Activated CD8-positive, alpha-beta memory T cell treated with anti-CD3 and anti-CD28 coated beads, Interleukin-2, amount 50 U/mL, for 24 hours (primary cell): ENCODE results near the gene RPE.

ENCODE experiments used
- DNase-seq: peaks from one replicate; pipeline ENCODE4 v3.0.0-alpha.2; 2020; ENCODE audit errors: extremely low read depth

The RPE gene

GRCh38 chr2:210000464-210001324 lies 1.7 kb upstream of the RPE start:
- DNase-seq: no peak

- DNase-seq: no peak
Observed at GRCh38 chr2:210003359-210003758, 921 bp downstream of the RPE start.

DNA sequence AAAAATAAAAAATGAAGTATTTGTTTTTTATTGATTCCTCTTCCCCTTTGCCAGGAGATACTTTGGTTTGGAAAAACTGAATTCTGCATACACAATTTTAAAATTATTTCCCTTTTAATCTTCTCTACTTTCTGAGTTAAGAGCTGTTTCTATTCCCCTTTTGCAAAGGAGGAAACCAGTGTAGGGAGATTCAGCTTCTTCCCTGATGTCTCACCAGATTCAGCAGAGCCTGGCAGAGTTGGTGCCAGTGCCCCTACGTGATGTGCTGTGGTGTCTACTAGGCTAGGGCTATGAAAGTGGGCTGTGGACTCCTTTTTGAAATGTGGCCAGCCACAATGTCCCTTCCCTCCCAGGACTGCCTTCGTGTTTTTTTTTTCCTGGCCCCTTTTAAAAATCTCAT lies 2.4 kb downstream of the RPE start:
- DNase-seq: no peak

GRCh38 chr2:210007895-210008294 lies 5.5 kb downstream of the RPE start:
- DNase-seq: no peak

DNA sequence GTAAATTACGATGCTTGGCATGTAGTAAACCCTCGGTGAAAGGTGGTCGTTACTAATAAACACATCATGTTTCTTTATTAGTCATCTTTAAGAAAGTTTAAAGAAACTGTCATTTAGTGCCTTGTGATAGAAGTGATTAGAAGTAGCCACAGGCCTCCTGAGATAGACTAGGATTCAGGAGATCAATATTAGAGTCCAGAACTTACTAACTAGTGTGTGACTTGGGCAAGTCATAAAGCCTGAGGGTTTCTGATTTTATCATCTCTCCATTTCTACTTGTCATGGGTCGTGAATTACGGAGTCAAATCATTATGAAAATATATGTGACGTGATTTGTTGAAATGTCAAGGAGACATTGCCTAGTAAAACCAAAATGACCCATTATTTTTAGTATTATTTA lies 6.7 kb downstream of the RPE start:
- DNase-seq: no peak

DNA sequence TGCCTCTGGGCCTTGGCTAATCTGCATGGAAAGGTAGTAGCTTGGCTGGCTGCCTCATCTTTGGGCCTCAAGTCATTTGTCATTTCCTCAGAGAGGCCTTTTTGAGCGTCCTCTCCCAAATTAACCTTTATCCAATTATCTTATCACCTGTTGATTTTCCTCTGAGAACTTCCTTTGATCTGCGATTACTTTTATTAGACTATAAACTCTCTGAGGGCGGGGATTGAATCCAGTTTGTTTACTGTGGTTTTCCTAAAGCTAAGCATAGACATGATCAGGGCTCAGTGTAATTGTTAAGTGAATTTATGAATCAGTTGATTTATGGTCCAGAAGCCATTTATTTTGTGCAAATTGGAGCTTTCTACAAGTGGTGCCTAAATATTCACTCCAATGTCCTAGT lies 7.5 kb downstream of the RPE start:
- DNase-seq: no peak

GRCh38 chr2:210020138-210020537 lies 17.7 kb downstream of the RPE start:
- DNase-seq: no peak

DNA sequence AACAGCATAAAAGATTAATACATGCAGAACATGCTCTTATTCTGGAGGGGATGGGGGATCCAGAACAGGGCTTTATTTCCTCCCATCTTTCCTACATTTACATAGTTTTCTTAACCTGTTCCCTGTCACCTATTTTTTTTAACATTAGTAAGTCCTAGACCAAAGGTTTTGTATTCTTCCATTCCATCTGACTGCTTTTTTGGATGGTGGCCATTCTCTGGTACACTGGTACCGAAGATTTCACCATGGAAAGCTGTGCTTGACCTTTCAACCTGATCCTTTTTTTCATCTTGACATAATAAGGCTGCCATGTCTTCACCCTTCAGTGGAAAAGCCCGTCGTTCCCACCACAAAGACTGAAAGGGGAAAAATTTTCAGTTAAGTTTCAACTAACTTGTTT lies 20.4 kb downstream of the RPE start:
- no peak for DNase-seq

DNA sequence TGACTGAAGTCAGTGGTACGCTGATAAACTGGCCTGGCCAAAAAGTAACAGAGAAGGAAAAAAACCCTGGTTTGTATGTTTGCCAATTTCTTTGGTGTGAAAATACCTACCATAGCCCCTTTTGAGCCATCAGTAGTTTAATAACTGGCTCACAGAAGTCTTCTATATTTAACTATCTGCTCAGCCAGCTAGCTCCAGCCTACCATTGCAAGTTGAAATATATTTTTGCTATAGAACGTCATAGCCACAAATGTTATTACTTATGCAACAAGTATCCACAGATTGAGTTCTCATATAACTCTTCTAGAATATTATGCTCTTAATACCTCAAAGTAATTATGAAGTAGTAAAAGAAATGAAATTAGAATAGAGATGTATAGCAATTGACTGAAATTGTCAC lies 25.2 kb downstream of the RPE start:
- no peak for DNase-seq

- no peak for DNase-seq
Observed at GRCh38 chr2:210028178-210028577, 25.7 kb downstream of the RPE start.

- DNase-seq: no peak
Observed at GRCh38 chr2:210034087-210034683, 31.7 kb downstream of the RPE start.

DNA sequence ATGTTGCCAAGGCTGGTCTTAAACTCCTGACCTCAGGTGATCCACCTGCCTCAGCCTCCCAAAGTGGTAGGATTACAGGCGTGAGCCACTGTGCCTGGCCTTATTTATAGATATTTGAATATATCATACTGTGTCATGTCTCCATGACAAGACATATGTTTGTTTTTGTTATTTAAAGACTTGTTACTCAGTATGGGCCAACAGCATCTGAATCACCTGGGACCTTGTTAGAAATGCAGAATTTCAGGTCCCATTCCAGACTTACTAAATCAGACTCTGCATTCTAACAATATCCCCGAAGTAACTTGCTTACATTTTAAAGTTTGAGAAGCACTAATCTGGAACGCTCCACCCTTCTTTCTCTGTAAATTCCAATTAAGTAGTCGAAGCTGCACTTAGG lies 33.2 kb downstream of the RPE start:
- DNase-seq: no peak

- DNase-seq: no peak
Observed at GRCh38 chr2:210038078-210038477, 35.6 kb downstream of the RPE start.

DNA sequence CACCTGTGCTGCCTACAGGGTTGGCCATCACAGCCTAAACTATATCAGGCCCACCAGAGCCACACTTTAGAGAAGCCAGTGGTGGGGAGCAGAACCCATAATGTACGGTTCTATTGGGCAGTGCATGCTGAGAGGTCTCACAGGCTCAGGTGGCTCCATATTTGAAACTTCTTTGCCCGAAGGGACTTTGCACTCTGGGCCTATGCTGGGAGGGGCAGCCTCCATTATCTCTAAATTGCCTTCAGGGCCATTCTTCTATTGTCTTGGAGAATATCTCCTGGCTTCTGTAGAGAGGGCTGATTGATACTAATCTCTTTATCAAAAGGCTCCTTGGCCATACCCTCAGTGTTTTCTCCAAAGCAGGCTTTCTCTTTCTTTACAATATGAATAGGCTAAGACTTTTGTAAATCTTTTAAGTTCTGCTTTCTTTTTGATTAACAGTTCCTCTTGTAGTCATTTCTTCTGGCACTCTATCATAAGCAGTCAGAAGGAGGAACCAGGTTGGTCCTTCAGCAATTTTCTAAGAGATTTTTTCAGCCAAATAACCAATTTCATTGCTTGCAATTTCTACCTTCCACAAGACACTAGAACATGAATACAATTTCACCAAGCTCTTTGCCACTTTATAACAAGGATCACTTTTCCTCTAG lies 44.5 kb downstream of the RPE start:
- no peak for DNase-seq

DNA sequence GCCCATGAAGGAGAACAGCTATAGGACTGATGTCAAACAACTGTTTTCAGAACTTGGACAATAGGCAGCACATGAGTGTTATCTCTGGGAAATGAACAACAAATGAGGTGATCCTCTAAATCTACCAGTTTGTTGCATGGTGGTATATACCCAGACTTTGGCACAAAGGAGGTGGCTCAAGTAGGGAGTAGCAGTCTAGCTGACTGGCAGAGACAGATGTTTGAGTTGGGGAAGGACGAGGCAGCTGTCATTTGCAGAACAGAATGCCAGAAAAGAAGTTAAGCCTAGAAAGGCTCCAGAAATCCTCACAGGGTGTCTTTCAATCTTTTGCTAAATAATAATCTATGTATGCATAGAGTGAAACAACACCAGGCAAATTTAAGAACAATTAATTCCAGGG lies 47.4 kb downstream of the RPE start:
- no peak for DNase-seq

DNA sequence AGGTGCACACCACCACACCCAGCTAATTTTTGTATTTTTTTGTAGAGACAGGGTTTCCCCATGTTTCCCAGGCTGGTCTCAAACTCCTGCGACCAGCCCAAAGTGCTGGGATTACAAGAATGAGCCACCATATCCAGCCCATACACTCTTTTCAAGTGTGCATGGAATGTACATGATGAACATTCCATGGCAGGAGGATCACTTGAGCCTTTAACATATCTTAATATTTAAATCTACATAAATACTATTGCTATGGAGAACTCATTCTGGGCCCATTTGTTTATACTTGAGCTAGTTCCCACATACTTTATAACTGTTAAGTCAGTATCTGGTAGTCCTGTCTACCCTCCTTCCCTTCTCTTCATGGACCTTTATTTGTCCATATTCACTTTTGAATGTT lies 48.4 kb downstream of the RPE start:
- DNase-seq: no peak

DNA sequence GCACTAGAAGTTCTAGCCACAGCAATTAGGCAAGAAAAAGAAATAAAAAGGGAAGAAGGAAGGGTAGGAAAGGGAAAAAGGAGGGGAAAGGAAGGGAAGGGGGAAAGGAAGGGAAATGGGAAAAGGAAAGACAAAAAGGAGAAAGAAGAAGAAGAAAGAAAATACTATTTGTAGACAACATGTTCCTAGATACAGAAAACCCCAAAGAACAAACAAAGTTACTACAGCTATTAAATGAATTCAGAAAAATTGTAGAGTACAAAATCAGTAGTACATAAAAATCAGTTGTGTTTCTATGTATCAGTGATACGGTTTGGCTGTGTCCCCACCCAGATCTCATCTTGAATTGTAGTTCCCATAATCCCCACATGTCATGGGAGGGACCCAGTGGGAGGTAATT lies 52.3 kb downstream of the RPE start:
- no peak for DNase-seq

DNA sequence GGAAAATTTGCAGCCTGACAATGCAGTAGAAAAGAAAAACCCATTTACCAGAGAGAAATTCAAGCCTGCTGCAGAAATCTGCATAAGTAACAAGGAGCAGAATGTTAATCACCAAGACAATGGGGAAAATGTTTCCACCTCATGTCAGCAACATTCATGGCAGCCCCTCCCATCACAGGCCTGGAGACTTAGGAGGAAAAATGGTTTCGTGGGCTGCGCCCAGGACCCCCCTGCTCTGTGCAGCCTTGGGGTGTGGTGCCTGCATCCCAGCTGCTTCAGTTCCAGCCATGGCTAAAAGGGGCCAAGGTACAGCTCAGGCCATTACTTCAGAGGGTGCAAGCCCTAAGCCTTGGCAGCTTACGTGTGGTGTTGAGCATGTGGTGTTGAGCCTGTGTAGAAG lies 53.4 kb downstream of the RPE start:
- DNase-seq: no peak

DNA sequence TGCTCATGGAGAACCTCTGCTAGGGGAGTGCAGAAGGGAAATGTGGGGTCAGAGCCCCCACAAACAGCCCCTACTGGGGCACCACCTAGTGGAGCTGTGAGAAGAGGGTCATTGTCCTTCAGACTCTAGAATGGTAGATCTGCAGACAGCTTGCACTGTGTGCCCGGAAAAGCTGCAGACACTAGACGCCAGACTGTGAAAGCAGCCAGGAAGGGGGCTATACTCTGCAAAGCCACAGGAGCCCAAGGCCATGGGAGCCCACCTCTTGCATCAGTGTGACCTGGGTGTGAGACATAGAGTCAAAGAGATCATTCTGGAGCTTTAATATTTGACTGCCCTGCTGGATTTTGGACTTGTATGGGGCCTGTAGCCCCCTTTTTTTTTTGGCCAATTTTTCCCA lies 60.9 kb downstream of the RPE start:
- no peak for DNase-seq
